Activated CD4-positive, alpha-beta T cell treated with anti-CD3 and anti-CD28 coated beads, Interleukin-2, amount 50 U/mL, for 4 hours (primary cell): ENCODE data around the gene BMP2K.
A peak's percentile ranks its signal among the peaks of the same experiment; 100 is the strongest.

Experiments used
- DNase-seq, 2 experiments: peaks; one replicate each; pipeline ENCODE4 v3.0.0-alpha.2; 2020

The BMP2K gene

DNA sequence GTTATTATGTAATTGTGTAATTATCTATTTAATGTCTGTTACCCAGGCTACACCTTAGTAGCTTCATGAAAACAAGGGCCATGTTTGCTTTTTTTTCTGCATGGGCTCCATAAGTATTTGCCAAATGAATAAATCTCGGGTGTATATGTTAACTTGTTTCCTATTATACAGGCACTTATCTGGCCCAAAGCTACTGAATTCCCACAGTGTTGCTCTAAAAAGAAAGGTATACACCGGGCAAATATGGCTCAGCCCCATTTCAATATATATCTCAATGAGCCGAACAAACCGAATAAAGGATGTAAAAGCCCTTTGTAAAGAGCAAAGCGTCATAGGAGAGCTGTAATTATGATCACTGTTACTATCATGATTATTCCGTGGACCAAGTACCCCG lies 162.3 kb downstream of the BMP2K start:
- DNase-seq, result no peak

DNA sequence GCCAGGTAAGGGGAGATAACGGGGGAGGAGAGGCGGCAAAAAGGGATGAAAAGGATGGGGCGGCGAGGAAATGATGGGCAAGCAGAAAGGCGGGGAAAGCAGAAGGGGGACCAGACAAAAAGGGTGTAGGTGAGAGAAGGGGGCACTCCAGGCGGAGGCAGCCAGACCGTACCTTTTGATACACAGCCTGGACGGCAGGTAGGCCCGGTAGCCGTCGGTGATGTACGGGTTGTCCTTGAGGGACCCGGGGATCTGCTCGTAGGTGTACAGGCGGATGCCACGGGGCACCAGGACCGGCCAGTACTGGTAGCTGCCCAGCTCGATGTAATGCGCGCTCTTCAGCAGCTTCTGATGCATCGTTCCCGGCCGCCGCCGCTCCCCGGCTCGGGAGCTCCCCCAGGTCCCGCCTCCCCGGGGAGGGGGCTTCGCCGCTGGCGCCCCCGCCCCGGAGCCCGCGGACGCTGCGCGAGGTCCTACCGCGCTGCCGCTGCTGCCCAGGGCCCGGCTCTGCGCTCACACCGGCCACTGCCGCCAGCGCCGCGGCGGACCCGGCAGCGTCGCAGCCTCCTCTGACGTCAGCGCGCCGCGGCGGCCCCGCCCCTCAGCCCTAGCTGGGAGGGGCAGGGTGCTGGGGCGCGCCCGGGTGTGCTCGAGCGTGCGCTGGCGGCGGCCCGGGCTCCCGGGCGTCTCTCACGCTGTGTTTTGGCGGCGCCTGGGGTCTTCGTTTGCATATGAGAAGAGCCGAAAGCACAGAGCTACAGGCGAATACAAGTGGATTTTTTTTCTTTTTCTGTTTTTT lies 162.9 kb downstream of the BMP2K start, which contains the start of gene PAQR3:
Gene PAQR3 (minus strand): TSS at position 571 of the 799 bp plus-strand sequence. CDS start 214 bp downstream, at position 357.
- DNase-seq, result peak; percentile 79 to 80

DNA sequence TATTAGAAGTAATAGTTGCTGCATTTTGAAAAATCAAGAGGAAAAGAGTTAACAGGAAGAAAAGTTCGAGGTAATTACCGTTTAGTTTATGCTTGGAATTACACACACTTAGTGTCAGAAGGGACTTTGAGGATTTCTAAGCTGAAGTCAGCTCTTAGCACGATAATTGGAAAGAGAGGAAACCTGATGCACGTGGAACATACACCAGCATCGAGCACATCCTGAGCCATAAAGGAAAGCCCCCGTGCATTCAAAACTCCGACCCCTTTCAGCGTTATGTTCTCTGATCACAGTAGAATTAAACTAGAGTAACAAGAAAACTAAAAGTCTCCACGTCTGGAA lies 163.5 kb downstream of the BMP2K start:
- no peak for DNase-seq

GRCh38 chr4:78940752-78941151 lies 164.6 kb downstream of the BMP2K start:
- DNase-seq, result no peak

DNA sequence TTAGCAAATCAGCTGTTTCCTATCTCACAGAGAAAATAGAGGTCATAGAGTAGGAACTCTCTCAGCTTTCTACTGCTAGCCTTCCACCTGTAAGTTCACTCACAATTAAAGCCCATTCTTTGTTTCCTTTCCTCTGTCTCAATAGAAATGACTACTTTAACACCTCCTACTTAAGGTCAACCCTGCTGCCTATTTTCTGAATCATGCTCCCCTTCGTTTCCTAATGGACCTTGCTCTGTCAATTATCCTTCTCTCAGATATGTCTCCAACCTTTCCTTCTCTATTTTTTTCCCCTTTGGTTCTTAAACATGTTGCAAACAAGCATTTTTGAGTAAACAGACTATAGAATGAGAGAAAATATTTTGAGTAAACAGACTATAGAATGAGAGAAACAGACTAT lies 168.2 kb downstream of the BMP2K start:
- no peak for DNase-seq

DNA sequence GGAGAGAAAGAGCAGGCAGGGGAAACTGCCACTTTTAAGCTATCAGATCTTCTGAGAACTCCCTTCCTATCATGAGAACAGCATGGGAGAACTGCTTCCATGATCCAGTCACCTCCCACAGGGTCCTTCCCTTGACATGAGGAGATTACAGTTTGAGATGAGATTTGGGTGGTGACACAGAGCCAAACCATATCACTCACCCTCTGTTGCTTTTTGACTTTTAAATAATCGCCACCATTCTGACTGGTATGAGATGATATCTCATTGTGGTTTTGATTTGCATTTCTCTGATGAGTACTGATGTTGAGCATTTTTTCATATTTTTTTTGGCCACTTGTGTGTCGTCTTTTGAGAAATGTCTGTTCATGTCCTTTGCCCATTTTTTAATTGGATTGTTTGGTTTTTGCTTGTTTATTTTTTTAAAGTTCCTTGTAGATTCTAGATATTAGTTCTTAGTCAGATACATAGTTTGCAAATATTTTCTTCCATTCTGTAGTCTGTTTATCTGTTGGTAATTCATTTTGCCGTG lies 169.6 kb downstream of the BMP2K start:
- no peak for DNase-seq

DNA sequence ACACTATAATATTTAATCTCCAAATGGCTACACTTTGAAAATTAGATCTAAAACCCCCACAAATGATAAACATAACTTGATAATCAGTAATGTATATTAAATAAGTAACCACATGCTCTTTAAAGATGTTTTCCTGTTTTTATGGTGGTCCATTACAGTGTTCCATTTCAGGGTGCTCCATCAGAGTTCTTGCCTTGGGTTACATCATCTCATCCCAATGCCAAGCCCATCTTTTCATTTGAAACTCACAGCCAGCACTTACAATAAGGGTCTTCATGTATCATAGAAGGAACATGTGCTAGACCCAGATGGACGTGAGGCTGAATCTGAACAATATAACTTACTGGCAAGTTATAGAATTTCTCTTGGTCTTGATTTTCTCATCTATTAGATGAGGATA lies 173.6 kb downstream of the BMP2K start:
- no peak for DNase-seq

GRCh38 chr4:78951862-78952472 lies 175.8 kb downstream of the BMP2K start:
- peak; percentile 12 to 13 for DNase-seq

- DNase-seq, result no peak
Measured at GRCh38 chr4:78953231-78953630, 177.1 kb downstream of the BMP2K start.

DNA sequence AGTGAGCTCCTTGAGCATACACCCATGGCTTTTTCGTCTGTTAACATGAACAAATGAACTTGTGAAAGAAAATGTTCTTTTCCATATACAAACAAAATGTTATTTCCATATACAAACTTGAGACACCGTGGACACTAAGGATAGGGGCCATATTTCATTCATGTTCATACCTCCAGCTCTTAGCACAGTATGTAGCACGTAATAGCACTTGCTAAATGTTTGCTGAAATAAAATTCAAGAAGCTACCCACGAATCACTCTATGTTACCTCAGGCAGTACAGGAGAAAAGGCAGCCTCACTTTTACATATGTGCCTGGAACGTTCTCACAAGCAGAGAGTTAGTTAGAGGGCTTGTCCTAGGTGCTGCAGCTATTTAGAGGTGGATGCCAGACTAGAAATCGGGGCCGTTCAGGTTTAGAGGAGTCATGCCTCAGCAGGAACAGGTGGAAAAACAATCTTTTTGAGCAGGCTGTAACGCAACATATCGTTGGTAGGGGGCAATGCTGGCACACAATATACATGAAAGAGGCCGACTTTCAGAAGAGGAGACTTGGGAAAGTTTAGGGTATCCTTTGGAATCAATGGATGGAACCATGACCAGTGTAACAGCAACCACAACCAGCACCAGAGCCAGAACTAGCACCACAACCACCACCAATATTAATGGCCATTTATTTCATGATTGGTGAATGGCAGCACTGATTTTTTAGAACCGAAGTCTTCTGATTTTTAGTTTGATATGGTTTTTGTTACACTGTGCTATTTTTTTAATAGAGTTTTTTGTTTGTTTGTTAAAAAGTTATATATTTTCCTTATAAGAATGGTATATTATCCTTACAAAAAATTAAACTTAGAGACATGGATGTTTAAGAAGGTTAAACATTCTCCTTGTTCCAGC lies 177.9 kb downstream of the BMP2K start:
- DNase-seq, result no peak

GRCh38 chr4:78956975-78957374 lies 180.8 kb downstream of the BMP2K start:
- no peak for DNase-seq

DNA sequence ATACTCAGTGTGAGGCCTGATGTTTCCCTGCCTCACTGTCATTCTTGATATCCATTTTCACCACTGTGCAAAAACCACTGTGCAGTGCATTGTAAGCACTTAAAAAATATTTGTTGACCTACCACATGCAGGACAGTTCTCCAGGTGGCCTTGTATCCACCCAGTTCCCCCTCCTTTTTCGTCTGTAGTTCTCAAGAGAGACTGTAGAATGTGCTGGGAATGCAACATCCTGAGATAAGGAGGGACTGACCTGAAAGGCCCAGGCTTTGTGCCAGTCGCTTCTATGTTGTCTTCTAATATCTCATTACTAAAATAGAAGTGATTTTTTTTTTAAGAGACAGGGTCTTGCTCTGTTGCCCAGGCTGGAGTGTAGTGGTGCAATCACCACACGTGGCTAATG lies 184.8 kb downstream of the BMP2K start:
- DNase-seq, result no peak
